Muscle of leg (tissue), 11 donors: Measurements from ENCODE around the gene KRTAP4-12. TPM values are rescaled to one million over a fixed set of nuclear protein-coding genes. Genes with fewer than 3 reads are reported as not detected.
A peak's percentile ranks its signal among the peaks of the same experiment; 100 is the strongest.
"Not testable (repeated sequence)": the region's sequence is repeated elsewhere in the genome, so short reads cannot be mapped to it uniquely, and the experiment has no call there.

ENCODE experiments used
- DNase-seq: peaks from one replicate; pipeline ENCODE4 v3.0.0; 2013
- H3K27ac ChIP-seq: one replicate; pipeline ENCODE4 v1.5.1; 2013; ENCODE audit warnings: mild to moderate bottlenecking, low read length, control low read depth
- H3K27me3 ChIP-seq: one replicate; pipeline ENCODE4 v1.6.1; 2013; ENCODE audit warnings: low read length; ENCODE audit not compliant: control insufficient read depth, insufficient read depth
- H3K36me3 ChIP-seq: one replicate; pipeline ENCODE4 v1.6.1; 2013; ENCODE audit warnings: low read length; ENCODE audit not compliant: control insufficient read depth, insufficient read depth
- H3K4me1 ChIP-seq: one replicate; pipeline ENCODE4 v1.6.1; 2013; ENCODE audit warnings: low read length; ENCODE audit not compliant: control insufficient read depth, insufficient read depth
- H3K4me3 ChIP-seq: one replicate; pipeline ENCODE4 v1.5.1; 2013; ENCODE audit warnings: low read length, control low read depth
- H3K9me3 ChIP-seq: replicated peaks from 2 replicates; pipeline ENCODE4 v1.6.1; 2013; ENCODE audit warnings: low read depth, low read length; ENCODE audit not compliant: control insufficient read depth
- WGBS: methylation state at CpG from one replicate; pipeline ENCODE4 v1.1.5; 2013; ENCODE audit warnings: missing lambda C conversion rate; ENCODE audit not compliant: insufficient coverage; 5-methylcytosine and 5-hydroxymethylcytosine counted together
- polyA plus RNA-seq, 8 donors: library from polyadenylated mRNA; unstranded; fragments of 120-200 nt; gene quantifications; one replicate each; pipeline versions ENCODE4 v1.2.1 to v1.2.3, GENCODE V29; 2013; ENCODE audit warnings: inconsistent platforms in 1 of 8, low replicate concordance in 1 of 8; ENCODE audit not compliant: insufficient read length in 8 of 8, insufficient read depth in 1 of 8
- total RNA-seq: library from RNA; stranded (reverse); fragments of 120-200 nt; gene quantifications from one replicate; pipeline ENCODE4 v1.2.4, GENCODE V29; 2013

The KRTAP4-12 gene
- total and polyA plus RNA-seq, 9 donors = not detected

- Histone ChIP-seq H3K36me3 (no peaks in the 10 kb centered on the region), H3K27ac (no peak overlapping the region), H3K4me1 (no peaks in the 10 kb centered on the region), H3K27me3 (no peaks in the 10 kb centered on the region), H3K9me3 (peaks cover 2% of the 10 kb centered on the region), H3K4me3 (no peak overlapping the region)
- no peak for DNase-seq
- WGBS = no CpG with 5 or more reads among the region's 1 CpG
Measured at GRCh38 chr17:41127371-41127770, 3.4 kb upstream of the KRTAP4-12 start.

DNA sequence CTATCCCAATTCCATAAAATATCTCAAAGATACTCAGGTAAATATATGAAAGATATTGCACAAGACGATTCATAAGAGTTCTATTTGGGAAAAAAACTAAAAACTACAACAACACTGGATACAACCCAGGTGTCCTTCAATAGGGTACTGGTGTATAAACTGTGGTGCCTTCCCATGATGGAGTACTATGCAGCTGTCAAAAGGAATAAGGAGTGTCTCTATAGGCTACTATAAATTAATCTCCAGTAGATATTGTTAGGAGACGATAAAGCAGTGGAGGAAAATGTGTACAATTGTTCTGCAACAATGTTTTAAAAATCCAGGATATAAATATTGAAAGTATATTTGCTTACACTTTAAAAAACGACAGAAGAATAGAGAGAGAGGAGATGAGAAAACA lies 2.4 kb upstream of the KRTAP4-12 start:
- Histone ChIP-seq H3K9me3 (peaks cover 2% of the 10 kb centered on the region), H3K4me1 (no peaks in the 10 kb centered on the region), H3K4me3 (no peak overlapping the region), H3K36me3 (no peaks in the 10 kb centered on the region), H3K27ac (no peak overlapping the region), H3K27me3 (no peaks in the 10 kb centered on the region)
- no CpG with 5 or more reads among the region's 3 CpGs for WGBS
- no peak for DNase-seq

DNA sequence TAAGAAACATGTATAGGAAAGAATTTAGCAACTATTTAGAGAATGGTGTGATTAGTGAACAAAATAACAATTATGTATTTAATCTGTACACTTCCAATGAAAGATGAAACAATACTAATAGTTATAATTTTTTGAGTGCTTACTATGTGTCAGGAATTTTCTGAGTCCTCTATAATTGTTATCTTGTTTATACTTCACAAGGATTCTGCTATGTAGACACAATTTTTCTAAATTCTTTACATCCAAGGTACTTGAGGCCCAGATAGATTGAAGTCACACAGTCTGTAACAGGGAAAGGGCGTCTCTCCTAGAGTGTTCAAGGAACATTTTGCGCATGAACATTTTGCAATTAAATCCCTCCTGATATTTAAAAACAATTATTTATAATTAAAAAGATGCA lies 1.1 kb upstream of the KRTAP4-12 start:
- Histone ChIP-seq H3K36me3 (no peaks in the 10 kb centered on the region), H3K27ac (no peak overlapping the region), H3K27me3 (no peaks in the 10 kb centered on the region), H3K9me3 (peaks cover 2% of the 10 kb centered on the region), H3K4me3 (no peak overlapping the region), H3K4me1 (no peaks in the 10 kb centered on the region)
- no peak for DNase-seq
- WGBS = no CpG with 5 or more reads among the region's 2 CpGs

DNA sequence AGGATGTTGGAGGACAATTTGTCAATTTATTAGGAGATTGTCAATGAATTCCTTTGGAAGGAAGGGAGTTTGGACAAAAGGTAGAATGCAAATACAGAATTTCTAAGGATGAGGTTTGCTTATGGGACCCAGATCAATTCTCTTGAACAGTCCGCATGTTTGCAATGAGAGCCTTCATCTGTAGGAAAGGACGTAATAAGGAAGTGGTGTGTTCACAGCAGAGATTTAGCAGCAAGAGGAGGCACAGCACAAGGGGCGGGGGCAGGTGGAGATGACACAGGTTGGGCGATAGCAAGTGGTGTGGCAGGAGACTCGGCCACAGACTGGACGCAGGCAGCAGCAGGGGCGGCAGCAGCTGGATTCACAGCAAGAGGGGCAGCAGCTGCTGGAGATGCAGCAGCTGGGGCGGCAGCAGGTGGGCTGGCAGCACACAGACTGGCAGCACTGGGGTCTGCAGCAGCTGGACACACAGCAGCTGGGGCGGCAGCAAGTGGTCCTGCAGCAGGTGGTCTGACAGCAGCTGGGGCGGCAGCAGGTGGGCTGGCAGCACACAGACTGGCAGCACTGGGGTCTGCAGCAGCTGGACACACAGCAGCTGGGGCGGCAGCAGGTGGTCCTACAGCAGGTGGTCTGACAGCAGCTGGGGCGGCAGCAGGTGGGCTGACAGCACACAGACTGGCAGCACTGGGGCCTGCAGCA lies 541 bp downstream of the KRTAP4-12 start:
- DNase-seq, H3K27me3 ChIP-seq, H3K27ac ChIP-seq, H3K4me3 ChIP-seq, H3K4me1 ChIP-seq, H3K36me3 ChIP-seq, H3K9me3 ChIP-seq: not testable (repeated sequence)
- 79% methylated on average over 12 of the region's 12 CpGs for WGBS

DNA sequence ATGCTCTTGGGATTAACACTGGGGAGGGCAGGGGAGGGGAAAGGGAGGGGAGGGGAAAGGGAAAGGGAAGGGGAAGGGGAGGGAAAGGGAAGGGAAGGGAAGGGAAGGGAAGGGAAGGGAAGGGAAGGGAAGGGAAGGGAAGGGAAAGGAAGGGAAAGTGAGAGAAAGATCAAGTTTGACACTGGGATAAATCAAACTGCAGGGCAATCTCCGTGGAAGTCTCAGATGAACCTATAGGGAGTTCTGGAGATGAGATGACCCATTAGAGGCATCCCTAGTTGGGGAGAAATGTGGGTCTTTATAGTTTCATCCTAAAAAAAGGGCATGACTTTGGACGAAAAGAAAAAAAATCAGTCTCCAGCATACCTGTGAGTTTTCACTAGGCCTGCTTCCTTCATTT lies 2.2 kb downstream of the KRTAP4-12 start:
- DNase-seq = no peak
- Histone ChIP-seq H3K27ac (no peak overlapping the region), H3K4me1 (no peaks in the 10 kb centered on the region), H3K36me3 (no peaks in the 10 kb centered on the region), H3K27me3 (no peaks in the 10 kb centered on the region), H3K4me3 (no peak overlapping the region), H3K9me3 (peaks cover 2% of the 10 kb centered on the region)
- 91% methylated on average over 1 of the region's 2 CpGs for WGBS

- not testable (repeated sequence) for H3K4me3 ChIP-seq, H3K27me3 ChIP-seq, H3K9me3 ChIP-seq, H3K36me3 ChIP-seq, H3K27ac ChIP-seq, H3K4me1 ChIP-seq
- peak; percentile 22 for DNase-seq
- no CpG with 5 or more reads among the region's 11 CpGs for WGBS
Measured at GRCh38 chr17:41119696-41120690, 4.0 kb downstream of the KRTAP4-12 start.

DNA sequence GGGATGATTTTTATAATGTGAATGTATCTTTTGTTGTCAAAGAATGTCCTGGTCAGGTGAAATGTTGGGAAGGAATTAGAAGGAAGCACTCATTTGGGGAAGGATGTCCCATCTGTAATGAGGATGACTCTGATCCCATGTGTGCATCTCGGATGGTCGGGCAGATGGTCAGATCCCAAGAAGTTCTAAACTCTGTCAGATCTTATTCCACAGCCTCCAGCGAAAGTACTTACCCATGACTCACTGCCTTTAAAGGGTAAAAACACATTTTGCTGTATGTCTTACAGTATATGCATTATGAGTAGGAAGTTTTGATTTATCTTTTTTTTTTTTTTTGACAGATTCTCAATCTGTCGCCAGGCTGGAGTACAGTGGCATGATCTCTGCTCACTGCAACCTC lies 5.3 kb downstream of the KRTAP4-12 start:
- no CpG with 5 or more reads among the region's 4 CpGs for WGBS
- H3K27ac ChIP-seq = no peak overlapping the region

DNA sequence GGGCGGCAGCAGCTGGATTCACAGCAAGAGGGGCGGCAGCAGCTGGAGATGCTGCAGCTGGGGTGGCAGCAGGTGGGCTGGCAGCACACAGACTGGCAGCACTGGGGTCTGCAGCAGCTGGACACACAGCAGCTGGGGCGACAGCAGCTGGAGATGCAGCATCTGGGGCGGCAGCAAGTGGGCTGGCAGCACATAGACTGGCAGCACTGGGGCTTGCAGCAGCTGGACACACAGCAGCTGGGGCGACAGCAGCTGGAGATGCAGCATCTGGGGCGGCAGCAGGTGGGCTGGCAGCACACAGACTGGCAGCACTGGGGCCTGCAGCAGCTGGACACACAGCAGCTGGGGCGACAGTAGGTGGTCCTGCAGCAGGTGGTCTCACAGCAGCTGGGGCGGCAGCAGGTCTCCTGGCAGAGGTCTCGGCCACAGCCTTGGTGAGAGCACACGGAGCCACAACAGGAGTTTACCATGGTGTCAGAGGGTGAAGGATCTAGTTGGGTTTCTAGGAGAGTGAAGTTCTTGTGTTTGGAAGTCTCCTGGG lies 6.1 kb downstream of the KRTAP4-12 start, which contains the start of gene KRTAP4-11:
TSS of gene KRTAP4-11 (minus strand) at position 528 of the 541 bp plus-strand sequence. CDS start at position 470, 58 bp downstream.
- H3K4me1 ChIP-seq, H3K27me3 ChIP-seq, DNase-seq, H3K9me3 ChIP-seq, H3K27ac ChIP-seq, H3K36me3 ChIP-seq, H3K4me3 ChIP-seq: not testable (repeated sequence)
- WGBS = 73% methylated on average over 9 of the region's 10 CpGs

More for the DNA sequence above, 5.3 kb downstream of the KRTAP4-12 start:
- DNase-seq = no peak
- no peaks in the 10 kb centered on the region for H3K36me3 ChIP-seq
- no peak overlapping the region for H3K4me3 ChIP-seq
- no peaks in the 10 kb centered on the region for H3K4me1 ChIP-seq
- H3K9me3 ChIP-seq = peaks cover 2% of the 10 kb centered on the region
- H3K27me3 ChIP-seq = no peaks in the 10 kb centered on the region

- Histone ChIP-seq H3K4me3 (no peak overlapping the region), H3K36me3 (no peaks in the 10 kb centered on the region), H3K27ac (no peak overlapping the region), H3K4me1 (no peaks in the 10 kb centered on the region), H3K9me3 (no peaks in the 10 kb centered on the region), H3K27me3 (no peaks in the 10 kb centered on the region)
- peak; percentile 12 for DNase-seq
- WGBS = 85% methylated on average over 2 of the region's 5 CpGs
Measured at GRCh38 chr17:41116297-41116696, 7.7 kb downstream of the KRTAP4-12 start.
